Fibroblast of lung (primary cell): ENCODE results near the gene ZNF584. TPM values are rescaled to one million over a fixed set of nuclear protein-coding genes. Genes with fewer than 3 reads are reported as not detected.
A peak's percentile ranks its signal among the peaks of the same experiment; 100 is the strongest.

Source experiments
- DNase-seq, 2 donors: peaks; one replicate each; pipeline versions ENCODE4 v3.0.0 to v3.0.0-alpha.2; 2010; ENCODE audit warnings: low read depth in 2 of 2
- H2AFZ ChIP-seq: 2 replicates; pipeline ENCODE4 v1.5.1; 2012; ENCODE audit warnings: low read length, control low read depth, inconsistent platforms
- H3K27ac ChIP-seq: 2 replicates; pipeline ENCODE4 v1.5.1; 2011; ENCODE audit warnings: low read length, control low read depth; ENCODE audit not compliant: insufficient read depth
- H3K27me3 ChIP-seq: 2 replicates; pipeline ENCODE4 v1.5.1; 2011; ENCODE audit warnings: mild to moderate bottlenecking, low read length; ENCODE audit not compliant: control insufficient read depth, insufficient read depth
- H3K36me3 ChIP-seq: 2 replicates; pipeline ENCODE4 v1.5.1; 2011; ENCODE audit warnings: low read length; ENCODE audit not compliant: control insufficient read depth, insufficient read depth
- H3K4me1 ChIP-seq: 2 replicates; pipeline ENCODE4 v1.5.1; 2011; ENCODE audit warnings: low read length; ENCODE audit not compliant: control insufficient read depth, insufficient read depth; ENCODE audit errors: extremely low read depth
- H3K4me2 ChIP-seq: 2 replicates; pipeline ENCODE4 v1.5.1; 2011; ENCODE audit warnings: low read length, control low read depth; ENCODE audit not compliant: insufficient read depth; ENCODE audit errors: extremely low read depth
- H3K4me3 ChIP-seq, 4 experiments: fragments of 200-600 bp in 1 of 4; sonication (generic) in 1 of 4; replicated peaks in 1 of 4; 2 replicates each; pipeline ENCODE4 v1.5.1; 2011 to 2016; ENCODE audit warnings: low read length in 4 of 4, low read depth in 3 of 4, mild to moderate bottlenecking in 3 of 4, control low read depth in 2 of 4, inconsistent platforms in 1 of 4, mixed read lengths in 1 of 4; ENCODE audit not compliant: insufficient read depth in 1 of 4; ENCODE audit errors: control extremely low read depth in 1 of 4
- H3K79me2 ChIP-seq: 2 replicates; pipeline ENCODE4 v1.5.1; 2012; ENCODE audit warnings: mild to moderate bottlenecking, low read length, inconsistent platforms; ENCODE audit not compliant: control insufficient read depth, insufficient read depth
- H3K9ac ChIP-seq: 2 replicates; pipeline ENCODE4 v1.5.1; 2011; ENCODE audit warnings: mild to moderate bottlenecking, low read length, control low read depth; ENCODE audit not compliant: insufficient read depth
- H3K9me3 ChIP-seq: 2 replicates; pipeline ENCODE4 v1.5.1; 2012; ENCODE audit warnings: low read depth, low read length; ENCODE audit not compliant: control insufficient read depth, insufficient read depth
- H4K20me1 ChIP-seq: 2 replicates; pipeline ENCODE4 v1.5.1; 2011; ENCODE audit warnings: low read length; ENCODE audit not compliant: control insufficient read depth, insufficient read depth; ENCODE audit errors: extremely low read depth
- CTCF ChIP-seq, 2 donors: IDR thresholded peaks in 1 of 2; conservative IDR thresholded peaks in 1 of 2; 1 replicate in 1 of 2; 2 replicates in 1 of 2; pipeline ENCODE4 v1.5.1; 2011 to 2012; ENCODE audit warnings: low read length in 2 of 2, control low read depth in 1 of 2, inconsistent platforms in 1 of 2, low read depth in 1 of 2, mild to moderate bottlenecking in 1 of 2
- EZH2 ChIP-seq: IDR thresholded peaks from 2 replicates; pipeline ENCODE4 v1.5.1; 2012; ENCODE audit warnings: low read length, control low read depth, mild to moderate bottlenecking; ENCODE audit errors: missing control alignments
- polyA plus RNA-seq, 2 donors: library from polyadenylated mRNA; depleted of rRNA in 1 of 2; stranded (reverse) in 1 of 2; unstranded in 1 of 2; fragments of >200 nt; gene quantifications; 2 replicates each; pipeline ENCODE4 v1.2.1, GENCODE V29; 2011 to 2012; ENCODE audit warnings: missing spikeins in 1 of 2
- total RNA-seq: library from RNA; depleted of rRNA; stranded (reverse); fragments of >200 nt; gene quantifications from 2 replicates; pipeline ENCODE4 v1.2.1, GENCODE V29; 2014

ZNF584 gene
- total and polyA plus RNA-seq, 2 donors (not counting 1 experiment from before 2014, with no cell fraction given): 11.7 to 18.8 TPM

GRCh38 chr19:58385891-58386575 is 22.4 kb upstream of the ZNF584 start:
- H3K27ac ChIP-seq: peak overlapping the region; percentile 89
- H3K4me1 ChIP-seq: peaks cover 14% of the 10 kb centered on the region
- no peak for TF ChIP-seq EZH2
- H4K20me1 ChIP-seq: no peaks in the 10 kb centered on the region
- no peaks in the 10 kb centered on the region for H3K9me3 ChIP-seq
- peak overlapping the region; percentile 80 for H3K9ac ChIP-seq
- peaks cover 36% of the 10 kb centered on the region for H3K79me2 ChIP-seq
- peak overlapping the region; percentile 2 for H2AFZ ChIP-seq
- no peaks in the 10 kb centered on the region for H3K27me3 ChIP-seq
- H3K36me3 ChIP-seq: peaks cover 2% of the 10 kb centered on the region
- H3K4me3 ChIP-seq: peak overlapping the region; percentile 72 to 99 (median 92)
- H3K4me2 ChIP-seq: peak overlapping the region; percentile 97
- no peak for DNase-seq

DNA sequence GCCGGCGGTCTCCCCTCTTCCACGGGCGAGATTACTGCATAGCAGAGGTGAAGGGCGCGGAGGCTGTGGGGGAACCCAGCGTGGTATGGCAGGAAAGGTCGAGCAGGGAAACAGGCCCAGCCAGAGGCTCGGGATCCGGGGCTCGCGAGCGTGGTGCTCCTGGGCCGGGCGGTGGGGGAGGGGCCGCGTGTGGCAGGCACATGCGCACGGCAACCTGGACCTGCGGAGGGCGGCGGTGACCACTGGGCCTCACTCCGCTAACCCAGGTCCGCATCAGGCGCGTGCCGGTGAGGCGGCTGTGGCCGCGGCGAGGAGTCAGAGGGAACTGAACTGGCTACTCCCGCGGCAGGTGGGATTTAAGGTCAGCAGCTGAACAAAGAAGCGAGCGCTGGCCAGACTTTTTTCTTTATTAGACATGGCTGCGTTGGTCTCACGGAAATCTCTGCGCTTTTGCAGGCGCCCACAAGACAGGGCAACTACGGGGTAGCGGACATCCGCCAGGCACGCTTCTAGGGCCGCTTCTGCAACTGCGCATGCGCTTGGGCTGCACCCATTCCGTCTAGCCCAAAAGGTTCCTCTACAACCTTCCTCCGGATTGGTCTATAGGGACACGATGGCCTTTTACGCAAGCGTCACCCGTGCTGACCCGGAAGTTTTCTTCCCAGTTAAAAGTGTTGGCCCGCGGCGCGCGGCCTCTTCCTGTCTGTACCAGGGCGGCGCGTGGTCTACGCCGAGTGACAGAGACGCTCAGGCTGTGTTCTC is 21.7 kb upstream of the ZNF584 start, which contains the start of gene RPS5:
TSS of gene RPS5 (plus strand) at position 694 of the 762 bp plus-strand sequence. CDS start 869 bp downstream, outside the sequence.
- Histone ChIP-seq H3K79me2 (peaks cover 36% of the 10 kb centered on the region), H3K4me1 (peaks cover 13% of the 10 kb centered on the region), H3K4me2 (peak within 1 kb of the TSS; percentile 97), H3K9me3 (no peaks in the 10 kb centered on the region), H3K36me3 (peaks cover 2% of the 10 kb centered on the region), H2AFZ (peak within 1 kb of the TSS; percentile 2), H3K27ac (peak within 1 kb of the TSS; percentile 89), H4K20me1 (no peaks in the 10 kb centered on the region), H3K27me3 (no peaks in the 10 kb centered on the region), H3K4me3 (peak within 1 kb of the TSS; percentile 72 to 99 (median 92)), H3K9ac (peak within 1 kb of the TSS; percentile 80)
- peak; percentile 97 to 99 for DNase-seq
- TF ChIP-seq CTCF (conservative IDR thresholded peaks at IDR 0.05 in 1 of 2, IDR thresholded peaks at IDR 0.05 in 1 of 2; ENCODE audit: low read depth in 1 of 2, low read length in 2 of 2) (no peak), EZH2 (no peak)

DNA sequence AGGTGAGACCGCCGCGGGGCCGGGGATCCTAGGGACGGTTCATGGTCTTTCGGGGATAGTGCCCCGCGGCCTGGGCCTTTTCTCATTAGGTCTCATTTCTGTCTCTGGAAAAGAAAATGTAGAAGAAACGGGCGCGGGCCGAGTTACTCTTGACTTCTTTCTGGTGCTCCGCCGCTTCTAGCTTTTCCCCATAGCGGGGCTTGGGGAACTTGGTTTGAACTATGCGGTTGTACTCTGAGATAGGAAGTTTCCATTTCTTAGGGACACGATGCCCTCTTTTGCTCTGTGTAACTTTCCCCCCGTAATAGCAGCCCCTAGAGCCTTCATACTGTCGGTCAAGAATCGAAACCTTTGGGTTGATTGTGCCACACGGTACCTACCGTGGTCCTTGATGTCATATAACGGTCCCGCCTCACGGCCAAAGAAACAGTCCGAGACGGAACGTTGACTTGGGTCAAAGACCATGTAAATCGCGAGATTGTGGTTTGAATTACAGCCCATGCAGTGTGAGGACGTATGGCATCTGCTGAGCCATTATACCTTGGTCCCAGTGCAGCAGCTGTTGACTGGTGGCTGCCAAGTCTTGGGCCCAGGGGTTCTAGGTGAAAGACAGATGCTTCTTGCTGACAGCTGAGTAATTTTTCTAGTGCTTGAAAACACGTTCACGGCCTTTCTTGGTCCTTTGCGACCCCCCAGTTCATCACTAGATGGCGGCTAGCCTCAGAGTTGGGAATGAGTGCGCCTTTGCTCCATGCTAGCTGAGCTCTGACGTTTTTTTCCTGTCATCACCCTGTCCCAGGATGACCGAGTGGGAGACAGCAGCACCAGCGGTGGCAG is 20.9 kb upstream of the ZNF584 start:
- H4K20me1 ChIP-seq: no peaks in the 10 kb centered on the region
- no peaks in the 10 kb centered on the region for H3K9me3 ChIP-seq
- H3K4me1 ChIP-seq: peaks cover 11% of the 10 kb centered on the region
- H3K27me3 ChIP-seq: no peaks in the 10 kb centered on the region
- H2AFZ ChIP-seq: no peak overlapping the region
- DNase-seq: no peak
- peaks cover 2% of the 10 kb centered on the region for H3K36me3 ChIP-seq
- peak overlapping the region; percentile 87 for H3K4me2 ChIP-seq
- peak overlapping the region; percentile 89 for H3K27ac ChIP-seq
- TF ChIP-seq CTCF (conservative IDR thresholded peaks at IDR 0.05 in 1 of 2, IDR thresholded peaks at IDR 0.05 in 1 of 2; ENCODE audit: low read depth in 1 of 2, low read length in 2 of 2) (no peak), EZH2 (no peak)
- H3K9ac ChIP-seq: peak overlapping the region; percentile 80
- peaks cover 35% of the 10 kb centered on the region for H3K79me2 ChIP-seq
- H3K4me3 ChIP-seq: peak overlapping the region; percentile 72 to 99 (median 92)
